Stimulated activated CD8-positive, alpha-beta memory T cell treated with anti-CD3 and anti-CD28 coated beads, Interleukin-15, amount 100 ng/mL, for 48 hours (primary cell): ENCODE measurements around the gene CD1D.
"Not testable (repeated sequence)": the region's sequence is repeated elsewhere in the genome, so short reads cannot be mapped to it uniquely, and the experiment has no call there.

Experiments used
- DNase-seq, 2 donors: peaks; one replicate each; pipeline ENCODE4 v3.0.0-alpha.2; 2020; ENCODE audit warnings: low read depth in 2 of 2

The CD1D gene

DNA sequence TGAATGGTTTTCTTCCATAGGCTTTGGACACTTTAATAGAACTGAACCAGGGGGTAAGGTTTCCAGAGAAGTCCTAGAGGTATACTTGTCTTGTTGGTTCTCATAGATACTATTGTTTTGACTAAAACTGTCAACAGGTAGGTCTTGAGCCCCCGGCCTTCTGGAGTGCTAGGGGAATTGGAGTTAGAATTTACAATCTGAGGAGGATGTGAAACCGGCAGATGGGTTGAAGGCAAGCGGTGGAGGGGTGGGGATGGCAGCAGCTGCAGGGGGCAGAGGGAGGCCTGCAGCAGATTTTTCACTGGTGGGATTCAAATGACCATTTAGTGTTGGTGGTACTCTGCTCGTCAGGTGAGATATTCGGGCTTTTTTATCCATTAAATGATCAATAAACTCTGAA is 4.3 kb upstream of the CD1D start:
- DNase-seq, result no peak

GRCh38 chr1:158176849-158177699 is 3.6 kb upstream of the CD1D start:
- DNase-seq, result not testable (repeated sequence)

DNA sequence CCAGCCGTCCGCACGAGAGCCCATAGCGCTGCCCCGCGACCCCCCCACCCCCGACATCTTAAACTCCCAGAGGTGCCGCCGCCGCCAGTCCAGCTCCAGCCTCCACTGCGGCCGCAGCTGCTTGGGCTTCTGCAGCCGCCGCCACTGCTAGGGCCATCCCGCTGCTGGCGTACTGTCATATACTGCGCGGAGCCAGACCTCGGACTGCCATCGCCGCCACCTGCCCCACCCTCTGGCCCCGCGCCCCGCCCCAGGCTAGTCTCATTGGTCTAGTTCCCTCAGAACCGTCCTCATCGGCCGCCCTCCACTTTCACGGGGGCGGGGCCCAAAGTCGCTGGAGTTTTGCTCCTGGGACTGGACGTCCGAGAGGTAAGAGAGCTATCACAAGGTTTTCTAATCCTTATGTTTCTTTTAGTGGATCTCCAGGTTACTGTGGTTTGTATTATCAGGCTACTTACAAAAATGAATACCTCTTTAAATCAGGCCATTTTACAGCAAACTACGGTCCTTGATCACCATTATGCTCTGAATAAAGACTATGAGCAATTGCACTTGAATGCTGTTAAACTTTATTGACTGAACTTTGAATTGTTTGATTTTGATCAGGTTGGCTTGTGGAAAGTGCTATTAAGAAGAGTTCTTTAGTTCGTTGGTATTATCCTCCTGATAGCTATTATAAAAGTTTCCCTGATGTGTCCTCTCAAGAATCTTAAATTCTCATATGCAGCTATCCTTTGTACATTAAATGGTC is 2.8 kb upstream of the CD1D start:
- DNase-seq, result peak; percentile 10 to 31

- DNase-seq, result no peak
These were observed 1.2 kb upstream of the CD1D start for GRCh38 chr1:158179301-158180041.

- DNase-seq, result no peak
These were observed 855 bp downstream of the CD1D start for GRCh38 chr1:158181577-158181922.

GRCh38 chr1:158185770-158186169 is 5.1 kb downstream of the CD1D start:
- no peak for DNase-seq

DNA sequence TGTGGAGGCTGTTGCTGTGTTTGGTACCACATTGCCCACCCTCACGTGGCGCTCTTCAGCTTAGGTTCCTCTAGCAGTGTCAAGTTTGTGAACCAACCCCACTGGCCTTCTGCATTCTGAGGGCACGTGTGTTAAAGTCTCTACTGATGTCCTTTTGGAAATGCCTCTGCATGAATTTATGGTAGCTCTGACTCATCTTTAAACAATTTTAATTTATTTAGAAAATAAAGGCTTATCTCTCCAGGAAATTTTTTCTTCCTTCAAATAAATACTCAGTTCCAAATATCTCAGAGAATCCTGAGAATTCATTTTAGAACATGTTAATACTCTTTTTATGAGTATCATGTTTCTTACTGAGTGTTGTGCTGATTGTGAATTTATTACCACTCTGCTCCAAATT is 5.5 kb downstream of the CD1D start:
- no peak for DNase-seq

GRCh38 chr1:158188611-158189010 is 7.9 kb downstream of the CD1D start:
- no peak for DNase-seq

- DNase-seq, result no peak
These were observed 8.9 kb downstream of the CD1D start for GRCh38 chr1:158189624-158190023.

- DNase-seq, result no peak
These were observed 10.6 kb downstream of the CD1D start for GRCh38 chr1:158191299-158191698.

- DNase-seq, result no peak
These were observed 15.8 kb downstream of the CD1D start for GRCh38 chr1:158196461-158196860.

GRCh38 chr1:158199849-158200248 is 19.2 kb downstream of the CD1D start:
- DNase-seq, result no peak

DNA sequence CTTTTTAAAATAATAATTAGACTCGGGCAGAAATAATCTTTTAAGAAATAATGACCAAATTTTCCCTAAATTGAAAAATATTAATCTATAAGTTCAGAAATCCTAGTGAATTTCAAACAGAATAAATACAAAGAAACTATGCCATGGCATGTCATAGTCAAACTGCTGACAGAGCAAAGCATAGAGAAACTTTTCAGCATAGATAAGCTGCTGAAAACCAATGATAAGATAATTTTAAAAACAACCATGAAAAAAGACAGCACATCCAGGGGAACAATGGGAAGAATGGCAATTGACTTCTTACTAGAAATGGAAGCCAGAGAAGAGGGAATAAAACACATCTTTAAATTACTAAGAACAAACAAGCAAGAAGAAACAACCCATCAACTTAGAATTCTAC is 19.8 kb downstream of the CD1D start:
- DNase-seq, result no peak

- no peak for DNase-seq
These were observed 23.2 kb downstream of the CD1D start for GRCh38 chr1:158203693-158204457.

DNA sequence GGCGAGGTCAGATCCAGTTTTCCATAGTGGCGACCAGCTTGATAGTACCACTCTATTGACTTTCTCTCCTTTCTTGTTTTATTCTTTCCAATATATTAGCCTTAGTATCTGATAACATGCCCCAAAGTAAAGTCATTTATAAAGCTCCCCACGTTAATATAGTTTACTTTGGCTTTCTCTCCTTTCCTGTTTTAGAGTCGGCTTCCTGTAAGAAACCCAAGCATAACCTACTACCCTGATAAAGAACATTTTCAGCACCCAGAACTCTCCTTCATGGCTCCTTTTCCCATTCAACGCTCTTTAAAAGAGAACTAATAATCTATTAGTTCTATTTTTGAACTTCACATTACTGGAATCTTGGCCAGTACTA is 23.7 kb downstream of the CD1D start:
- DNase-seq, result no peak

GRCh38 chr1:158208586-158209116 is 28.0 kb downstream of the CD1D start:
- no peak for DNase-seq

DNA sequence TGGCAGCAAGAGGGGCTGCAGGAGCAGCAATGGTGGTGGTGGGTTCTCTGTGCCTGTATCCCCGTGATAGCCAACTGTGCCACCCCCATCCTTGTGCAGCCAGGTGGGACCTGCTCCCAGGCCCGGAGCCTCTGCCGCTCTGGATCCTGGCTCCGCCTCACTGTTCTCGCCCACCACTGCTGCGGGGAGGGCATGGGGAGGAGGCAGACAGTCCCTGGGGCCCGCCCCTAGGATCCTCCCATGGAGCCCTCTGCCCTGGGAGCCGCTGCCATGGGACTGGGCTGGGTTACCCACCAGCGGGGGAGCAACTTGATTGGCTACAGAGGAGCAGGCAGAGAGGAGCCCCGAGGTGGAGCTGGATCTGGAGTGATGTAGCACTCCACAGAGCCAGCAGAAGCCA is 31.6 kb downstream of the CD1D start:
- no peak for DNase-seq

DNA sequence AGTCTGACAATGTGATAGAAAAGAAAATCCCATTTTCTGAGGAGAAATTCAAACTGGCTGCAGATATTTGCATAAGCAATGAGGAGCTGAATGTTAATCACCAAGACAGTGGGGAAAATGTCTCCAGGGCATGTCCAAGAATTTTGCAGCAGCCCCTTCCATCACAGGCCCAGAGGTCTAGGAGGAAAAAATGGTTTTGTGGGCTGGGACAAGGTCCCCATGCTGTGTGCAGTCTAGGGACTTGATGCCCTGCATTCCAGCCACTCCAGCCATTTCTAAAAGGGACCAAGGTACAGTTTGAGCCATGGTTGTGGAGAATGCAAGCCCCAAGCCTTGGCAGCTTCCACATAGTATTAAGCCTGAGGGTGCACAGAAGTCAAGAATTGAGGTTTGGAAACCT is 42.8 kb downstream of the CD1D start:
- DNase-seq, result not testable (repeated sequence)

- no peak for DNase-seq
These were observed 47.4 kb downstream of the CD1D start for GRCh38 chr1:158227904-158228623.
